Neural crest cell (in vitro differentiated cells): ENCODE data around the gene SLC9A9. TPM values are rescaled to one million over a fixed set of nuclear protein-coding genes. Genes with fewer than 3 reads are reported as not detected.

Source experiments
- DNase-seq: peaks from one replicate; pipeline ENCODE4 v3.0.0; 2021; ENCODE audit warnings: low read depth, mixed read lengths, low spot score
- H3K27ac Mint-ChIP-seq: one replicate; pipeline ENCODE4 v1.8.0; 2021; ENCODE audit warnings: mild to moderate bottlenecking, mixed read lengths; ENCODE audit not compliant: unreplicated experiment
- H3K27me3 Mint-ChIP-seq: 2 replicates; pipeline ENCODE4 v1.8.0; 2021; ENCODE audit warnings: low read depth, mild to moderate bottlenecking, mixed read lengths
- H3K36me3 Mint-ChIP-seq: 2 replicates; pipeline ENCODE4 v1.8.0; 2021; ENCODE audit warnings: low read depth, mild to moderate bottlenecking, mixed read lengths
- H3K4me1 Mint-ChIP-seq: 2 replicates; pipeline ENCODE4 v1.8.0; 2021; ENCODE audit warnings: mixed read lengths
- H3K4me3 Mint-ChIP-seq: one replicate; pipeline ENCODE4 v1.8.0; 2021; ENCODE audit warnings: mild to moderate bottlenecking, mixed read lengths
- H3K9me3 Mint-ChIP-seq: 2 replicates; pipeline ENCODE4 v1.8.0; 2021; ENCODE audit warnings: mixed read lengths
- total RNA-seq: library from RNA; stranded (reverse); gene quantifications from 2 replicates; pipeline ENCODE4 v1.2.1, GENCODE V29; 2021
- TF ChIP-seq, protein P1 (sequence below): fragments of 200-600 bp; sonication (generic); conservative IDR thresholded peaks from 2 replicates; pipeline ENCODE4 v1.5.0; 2021; ENCODE audit warnings: antibody characterized with exemption, mild to moderate bottlenecking

SLC9A9 gene
- total RNA-seq, 1 donor from 2014 or later, result 0.56 TPM

DNA sequence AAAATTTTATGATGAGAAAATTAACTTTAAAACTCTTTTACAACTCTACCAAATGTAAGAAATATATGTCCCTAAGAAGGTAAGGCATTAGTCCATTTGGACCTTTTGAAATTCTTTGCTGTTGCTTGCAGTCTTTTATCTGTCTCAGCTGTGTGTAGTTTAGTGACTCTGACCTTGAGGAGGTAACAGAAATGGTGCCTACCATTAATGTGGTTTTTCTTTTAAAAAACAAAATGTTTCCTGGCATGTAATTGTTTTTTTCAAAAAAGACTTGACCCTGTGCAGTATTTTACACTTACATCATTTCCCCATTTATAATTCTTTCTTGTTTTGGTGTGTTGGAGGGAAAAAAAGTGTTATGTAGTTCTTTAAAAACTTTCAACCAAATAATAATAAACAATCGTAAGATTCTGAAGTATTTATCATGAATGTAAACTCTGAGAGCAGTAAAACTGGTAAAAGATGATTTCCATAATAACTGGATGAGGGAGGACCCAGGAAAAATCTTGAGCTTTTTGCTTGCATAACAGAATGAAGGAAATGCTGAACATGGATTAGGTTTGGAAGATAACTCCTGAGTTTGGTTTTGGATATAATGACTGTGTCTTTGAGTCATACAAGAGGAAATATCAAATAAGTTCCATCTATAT is 503.6 kb downstream of the SLC9A9 start:
- H3K27me3 Mint-ChIP-seq, result no peaks in the 10 kb centered on the region
- TF ChIP-seq, protein P1, sequence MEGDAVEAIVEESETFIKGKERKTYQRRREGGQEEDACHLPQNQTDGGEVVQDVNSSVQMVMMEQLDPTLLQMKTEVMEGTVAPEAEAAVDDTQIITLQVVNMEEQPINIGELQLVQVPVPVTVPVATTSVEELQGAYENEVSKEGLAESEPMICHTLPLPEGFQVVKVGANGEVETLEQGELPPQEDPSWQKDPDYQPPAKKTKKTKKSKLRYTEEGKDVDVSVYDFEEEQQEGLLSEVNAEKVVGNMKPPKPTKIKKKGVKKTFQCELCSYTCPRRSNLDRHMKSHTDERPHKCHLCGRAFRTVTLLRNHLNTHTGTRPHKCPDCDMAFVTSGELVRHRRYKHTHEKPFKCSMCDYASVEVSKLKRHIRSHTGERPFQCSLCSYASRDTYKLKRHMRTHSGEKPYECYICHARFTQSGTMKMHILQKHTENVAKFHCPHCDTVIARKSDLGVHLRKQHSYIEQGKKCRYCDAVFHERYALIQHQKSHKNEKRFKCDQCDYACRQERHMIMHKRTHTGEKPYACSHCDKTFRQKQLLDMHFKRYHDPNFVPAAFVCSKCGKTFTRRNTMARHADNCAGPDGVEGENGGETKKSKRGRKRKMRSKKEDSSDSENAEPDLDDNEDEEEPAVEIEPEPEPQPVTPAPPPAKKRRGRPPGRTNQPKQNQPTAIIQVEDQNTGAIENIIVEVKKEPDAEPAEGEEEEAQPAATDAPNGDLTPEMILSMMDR, result no peak
- H3K27ac Mint-ChIP-seq, result no peak overlapping the region
- H3K9me3 Mint-ChIP-seq, result no peaks in the 10 kb centered on the region
- H3K36me3 Mint-ChIP-seq, result no peaks in the 10 kb centered on the region
- no peak overlapping the region for H3K4me3 Mint-ChIP-seq
- peaks cover 4% of the 10 kb centered on the region for H3K4me1 Mint-ChIP-seq
- no peak for DNase-seq

DNA sequence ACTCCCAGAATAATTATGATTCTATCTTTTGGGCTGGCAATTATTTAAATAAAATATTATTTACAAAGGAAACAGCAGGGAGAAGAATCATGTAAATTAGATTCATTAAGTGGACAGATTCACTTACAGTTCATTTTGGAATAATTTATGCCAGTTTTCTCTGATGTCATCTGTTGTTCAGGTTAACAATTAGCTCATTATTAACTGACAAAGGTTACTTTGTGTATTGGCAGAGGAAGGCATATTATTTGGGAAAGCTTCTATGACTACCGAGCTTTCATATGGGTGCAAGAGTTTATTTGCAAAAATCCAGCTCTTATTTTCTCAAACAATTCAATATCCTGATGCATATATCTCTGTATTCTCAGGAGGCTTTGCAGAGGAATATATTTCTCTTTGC is 504.3 kb downstream of the SLC9A9 start:
- TF ChIP-seq, protein P1, result no peak
- DNase-seq, result no peak
- Mint-ChIP-seq H3K4me3 (no peak overlapping the region), H3K4me1 (peaks cover 4% of the 10 kb centered on the region), H3K9me3 (no peaks in the 10 kb centered on the region), H3K27me3 (no peaks in the 10 kb centered on the region), H3K36me3 (no peaks in the 10 kb centered on the region), H3K27ac (no peak overlapping the region)

DNA sequence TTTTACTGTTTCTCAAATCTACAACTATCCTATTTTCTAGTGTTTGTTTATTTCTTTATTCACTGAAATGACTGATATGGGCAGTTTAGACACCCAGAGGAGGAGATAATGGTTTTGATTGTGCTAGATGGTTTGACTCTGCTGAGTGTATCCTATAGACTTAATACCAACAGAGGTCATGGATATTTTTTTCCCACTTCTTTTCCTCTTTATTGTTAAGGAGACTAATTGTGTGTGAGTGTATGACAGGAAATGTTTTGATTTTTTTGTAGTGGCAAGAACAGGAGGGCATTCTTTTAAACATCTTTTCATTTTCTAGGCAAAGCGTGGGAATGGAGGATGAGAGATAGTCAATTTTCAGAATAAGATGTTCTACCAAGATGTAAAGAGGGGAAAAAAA is 505.2 kb downstream of the SLC9A9 start:
- Mint-ChIP-seq H3K27me3 (no peaks in the 10 kb centered on the region), H3K27ac (no peak overlapping the region), H3K4me3 (no peak overlapping the region), H3K36me3 (no peaks in the 10 kb centered on the region), H3K9me3 (no peaks in the 10 kb centered on the region), H3K4me1 (peaks cover 4% of the 10 kb centered on the region)
- DNase-seq, result no peak
- TF ChIP-seq, protein P1, result no peak

DNA sequence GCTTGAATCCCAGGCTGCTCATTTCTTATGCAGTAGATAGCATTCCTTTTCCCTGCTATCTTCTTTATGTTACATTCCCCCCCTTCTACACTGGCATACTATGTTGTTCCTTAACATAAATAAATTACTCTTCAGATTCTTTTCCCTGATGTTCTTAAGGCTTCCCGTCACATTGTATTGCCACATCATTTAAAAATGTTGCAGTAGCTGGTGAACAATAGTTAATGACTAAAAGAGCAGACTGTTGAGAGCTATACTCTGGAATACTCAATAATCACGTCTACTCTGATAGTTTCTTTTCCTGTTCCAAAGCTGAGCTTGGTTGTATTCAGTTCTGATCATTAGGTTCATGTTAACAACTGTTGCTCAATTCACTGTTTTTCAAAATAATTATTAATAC is 508.8 kb downstream of the SLC9A9 start:
- TF ChIP-seq, protein P1, result no peak
- Mint-ChIP-seq H3K4me3 (no peak overlapping the region), H3K27ac (no peak overlapping the region), H3K36me3 (no peaks in the 10 kb centered on the region), H3K9me3 (no peaks in the 10 kb centered on the region), H3K4me1 (peaks cover 4% of the 10 kb centered on the region), H3K27me3 (no peaks in the 10 kb centered on the region)
- DNase-seq, result no peak

DNA sequence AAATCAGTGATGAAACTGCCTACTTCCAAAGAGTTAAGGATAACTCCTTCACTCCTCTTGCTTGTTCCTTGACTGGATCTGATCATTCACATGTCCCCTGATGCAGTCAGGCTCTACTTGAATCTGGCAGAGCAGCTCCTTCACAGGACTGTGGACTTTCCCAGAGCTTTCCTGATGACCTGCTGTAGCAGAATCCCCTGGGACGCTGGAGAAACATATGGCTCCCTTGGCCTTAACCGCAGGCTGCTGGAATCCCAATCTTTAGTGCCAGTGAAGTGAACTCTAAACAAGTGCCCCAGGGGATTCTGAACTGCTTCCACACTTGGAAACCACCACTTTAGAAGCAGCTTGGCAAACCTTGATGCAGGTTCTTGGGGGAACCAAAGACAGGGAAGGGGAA is 510.9 kb downstream of the SLC9A9 start:
- DNase-seq, result no peak
- no peaks in the 10 kb centered on the region for H3K27me3 Mint-ChIP-seq
- no peaks in the 10 kb centered on the region for H3K4me1 Mint-ChIP-seq
- no peaks in the 10 kb centered on the region for H3K36me3 Mint-ChIP-seq
- TF ChIP-seq, protein P1, result no peak
- H3K4me3 Mint-ChIP-seq, result no peak overlapping the region
- no peaks in the 10 kb centered on the region for H3K9me3 Mint-ChIP-seq
- no peak overlapping the region for H3K27ac Mint-ChIP-seq

DNA sequence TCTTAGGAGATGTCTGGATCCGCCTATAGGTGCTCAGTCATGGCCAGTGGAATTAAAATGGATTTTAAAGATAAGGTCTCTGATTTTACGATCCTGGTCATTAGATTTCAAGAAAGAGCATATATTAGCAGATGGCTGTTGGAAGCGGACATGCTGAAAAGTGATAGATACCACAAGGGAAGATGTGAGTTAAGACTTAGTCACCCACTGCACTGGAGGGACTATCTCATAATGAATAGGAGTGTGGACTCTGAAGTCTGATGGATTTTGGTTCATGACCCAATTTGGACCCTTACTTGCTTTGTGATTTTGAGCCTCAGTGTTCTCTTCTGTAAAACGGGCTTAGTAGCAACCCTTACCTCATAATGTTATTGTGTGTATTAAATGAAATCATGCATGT is 514.0 kb downstream of the SLC9A9 start:
- H3K27ac Mint-ChIP-seq, result no peak overlapping the region
- no peaks in the 10 kb centered on the region for H3K36me3 Mint-ChIP-seq
- no peak for DNase-seq
- H3K27me3 Mint-ChIP-seq, result no peaks in the 10 kb centered on the region
- no peak overlapping the region for H3K4me3 Mint-ChIP-seq
- H3K4me1 Mint-ChIP-seq, result peaks cover 8% of the 10 kb centered on the region
- TF ChIP-seq, protein P1, result no peak
- H3K9me3 Mint-ChIP-seq, result no peaks in the 10 kb centered on the region
